H9 (cell line): ENCODE measurements around the gene FEV. TPM values are rescaled to one million over a fixed set of nuclear protein-coding genes. Genes with fewer than 3 reads are reported as not detected.

Source experiments
- DNase-seq: peaks from one replicate; pipeline ENCODE4 v3.0.0-alpha.2; 2017
- H2AFZ ChIP-seq: one replicate; pipeline ENCODE4 v1.6.1; 2013; ENCODE audit warnings: mild to moderate bottlenecking, low read length, control low read depth, moderate library complexity
- H2AK5ac ChIP-seq: 2 replicates; pipeline ENCODE4 v1.6.1; 2013; ENCODE audit warnings: low read length, control low read depth, mixed read lengths; ENCODE audit not compliant: insufficient read length
- H2BK120ac ChIP-seq: one replicate; pipeline ENCODE4 v1.6.1; 2013; ENCODE audit warnings: low read depth, mild to moderate bottlenecking, low read length, control low read depth, inconsistent platforms; ENCODE audit not compliant: poor library complexity, severe bottlenecking
- H2BK12ac ChIP-seq: 2 replicates; pipeline ENCODE4 v1.6.1; 2013; ENCODE audit warnings: low read length, control low read depth, mixed read lengths, low read depth; ENCODE audit not compliant: insufficient read length
- H2BK15ac ChIP-seq: 2 replicates; pipeline ENCODE4 v1.6.1; 2013; ENCODE audit warnings: low read depth, low read length, control low read depth
- H2BK20ac ChIP-seq: one replicate; pipeline ENCODE4 v1.6.1; 2013; ENCODE audit warnings: low read depth, mild to moderate bottlenecking, low read length, control low read depth, inconsistent platforms; ENCODE audit not compliant: poor library complexity, severe bottlenecking
- H2BK5ac ChIP-seq: 2 replicates; pipeline ENCODE4 v1.6.1; 2013; ENCODE audit warnings: low read length, control low read depth, mixed read lengths; ENCODE audit not compliant: insufficient read length
- H3K14ac ChIP-seq: 2 replicates; pipeline ENCODE4 v1.6.1; 2013; ENCODE audit warnings: low read length, control low read depth; ENCODE audit not compliant: insufficient read depth
- H3K18ac ChIP-seq: 2 replicates; pipeline ENCODE4 v1.6.1; 2013; ENCODE audit warnings: low read depth, mild to moderate bottlenecking, mixed read lengths, low read length, control low read depth; ENCODE audit not compliant: insufficient read length
- H3K23ac ChIP-seq: 2 replicates; pipeline ENCODE4 v1.6.1; 2013; ENCODE audit warnings: low read length, control low read depth, mixed read lengths, low read depth; ENCODE audit not compliant: insufficient read length
- H3K23me2 ChIP-seq: 2 replicates; pipeline ENCODE4 v1.6.1; 2013; ENCODE audit warnings: low read depth, mild to moderate bottlenecking, mixed read lengths, low read length, control low read depth; ENCODE audit not compliant: insufficient read length, poor library complexity, severe bottlenecking
- H3K27ac ChIP-seq: 2 replicates; pipeline ENCODE4 v1.5.1; 2013; ENCODE audit warnings: low read length, control low read depth, mixed read lengths, low read depth; ENCODE audit not compliant: insufficient read length
- H3K27me3 ChIP-seq: 2 replicates; pipeline ENCODE4 v1.6.1; 2013; ENCODE audit warnings: low read length, control low read depth, inconsistent platforms; ENCODE audit not compliant: insufficient read depth
- H3K4ac ChIP-seq: 2 replicates; pipeline ENCODE4 v1.6.1; 2013; ENCODE audit warnings: low read depth, mild to moderate bottlenecking, control low read depth, inconsistent platforms, low read length, moderate library complexity
- H3K4me1 ChIP-seq: 2 replicates; pipeline ENCODE4 v1.6.1; 2013; ENCODE audit warnings: low read length, control low read depth, inconsistent platforms; ENCODE audit not compliant: insufficient read depth
- H3K4me2 ChIP-seq: 2 replicates; pipeline ENCODE4 v1.6.1; 2013; ENCODE audit warnings: low read length, control low read depth, mixed read lengths; ENCODE audit not compliant: insufficient read length, insufficient read depth
- H3K56ac ChIP-seq: 2 replicates; pipeline ENCODE4 v1.6.1; 2013; ENCODE audit warnings: low read depth, mild to moderate bottlenecking, mixed read lengths, low read length, control low read depth; ENCODE audit not compliant: insufficient read length
- H3K79me1 ChIP-seq: 2 replicates; pipeline ENCODE4 v1.6.1; 2013; ENCODE audit warnings: low read depth, mild to moderate bottlenecking, moderate library complexity, low read length, control low read depth, inconsistent platforms; ENCODE audit not compliant: insufficient read depth, poor library complexity, severe bottlenecking
- H3K79me2 ChIP-seq: 2 replicates; pipeline ENCODE4 v1.6.1; 2013; ENCODE audit warnings: low read length, control low read depth, inconsistent platforms; ENCODE audit not compliant: insufficient read depth
- H3K9ac ChIP-seq: 2 replicates; pipeline ENCODE4 v1.6.1; 2013; ENCODE audit warnings: low read length, control low read depth, mixed read lengths; ENCODE audit not compliant: insufficient read length; ENCODE audit errors: extremely low read depth
- H3K9me3 ChIP-seq: one replicate; pipeline ENCODE4 v1.6.1; 2013; ENCODE audit warnings: low read depth, low read length, inconsistent platforms; ENCODE audit not compliant: control insufficient read depth
- H3T11ph ChIP-seq: one replicate; pipeline ENCODE4 v1.6.1; 2013; ENCODE audit warnings: mild to moderate bottlenecking, low read length, control low read depth, inconsistent platforms
- H4K20me1 ChIP-seq: one replicate; pipeline ENCODE4 v1.6.1; 2013; ENCODE audit not compliant: control insufficient read depth, insufficient read length, insufficient read depth
- H4K5ac ChIP-seq: 2 replicates; pipeline ENCODE4 v1.6.1; 2013; ENCODE audit warnings: low read depth, mild to moderate bottlenecking, mixed read lengths, low read length, control low read depth; ENCODE audit not compliant: insufficient read length
- H4K8ac ChIP-seq: replicated peaks from 2 replicates; pipeline ENCODE4 v1.6.1; 2013; ENCODE audit warnings: low read length, control low read depth, mixed read lengths, low read depth; ENCODE audit not compliant: insufficient read length
- H4K91ac ChIP-seq: 2 replicates; pipeline ENCODE4 v1.6.1; 2013; ENCODE audit warnings: low read depth, mild to moderate bottlenecking, moderate library complexity, mixed read lengths, low read length, control low read depth; ENCODE audit not compliant: insufficient read length
- H3K27ac Mint-ChIP-seq, 3 experiments: 2 replicates in 2 of 3; 3 replicates in 1 of 3; pipeline ENCODE4 v1.8.0; 2020 to 2021; ENCODE audit warnings: mixed read lengths in 3 of 3, mild to moderate bottlenecking in 1 of 3, moderate library complexity in 1 of 3
- H3K27me3 Mint-ChIP-seq: 2 replicates; pipeline ENCODE4 v1.8.0; 2021; ENCODE audit warnings: low read depth, mild to moderate bottlenecking, moderate library complexity, mixed read lengths
- H3K36me3 Mint-ChIP-seq, 3 experiments: 2 replicates in 2 of 3; 3 replicates in 1 of 3; pipeline ENCODE4 v1.8.0; 2020 to 2021; ENCODE audit warnings: low read depth in 3 of 3, mixed read lengths in 3 of 3; ENCODE audit not compliant: insufficient read depth in 1 of 3
- H3K4me1 Mint-ChIP-seq, 2 experiments: 2 replicates each; pipeline ENCODE4 v1.8.0; 2020; ENCODE audit warnings: mixed read lengths in 2 of 2
- H3K4me3 Mint-ChIP-seq, 2 experiments: 2 replicates in 1 of 2; 3 replicates in 1 of 2; pipeline ENCODE4 v1.8.0; 2020 to 2021; ENCODE audit warnings: mild to moderate bottlenecking in 2 of 2, mixed read lengths in 2 of 2, moderate library complexity in 1 of 2
- H3K9me3 Mint-ChIP-seq, 2 experiments: 2 replicates in 1 of 2; 3 replicates in 1 of 2; pipeline ENCODE4 v1.8.0; 2020; ENCODE audit warnings: mild to moderate bottlenecking in 2 of 2, mixed read lengths in 2 of 2, moderate library complexity in 1 of 2
- CTCF ChIP-seq: fragments of 200-600 bp; sonication (generic); conservative IDR thresholded peaks from 3 replicates; pipeline ENCODE4 v1.8.0; 2021; ENCODE audit warnings: antibody characterized with exemption, mild to moderate bottlenecking
- WGBS: extraction: QIAGEN DNeasy Blood & Tissue Kit; methylation state at CpG from one replicate; pipeline ENCODE4 v1.1.7; 2013; ENCODE audit warnings: missing lambda C conversion rate, low lambda C conversion rate, mixed read lengths; ENCODE audit not compliant: insufficient read length; ENCODE audit errors: extremely low coverage; 5-methylcytosine and 5-hydroxymethylcytosine counted together
- total RNA-seq: library from RNA; stranded (reverse); gene quantifications from 2 replicates; pipeline ENCODE4 v1.2.1, GENCODE V29; 2021

Gene FEV
- total RNA-seq, 1 experiment from 2014 or later, result not detected

- peaks cover 10 to 33% of the 10 kb centered on the region in 2 experiments for H3K4me1 Mint-ChIP-seq
- Histone ChIP-seq H2BK120ac (no peak overlapping the region), H3K79me1 (no peaks in the 10 kb centered on the region), H3T11ph (no peak overlapping the region), H3K27me3 (peaks cover 75% of the 10 kb centered on the region), H2AFZ (no peak overlapping the region), H3K9me3 (no peaks in the 10 kb centered on the region), H3K23me2 (peaks cover 16% of the 10 kb centered on the region), H4K91ac (no peak overlapping the region), H4K8ac (no peak overlapping the region), H4K5ac (no peak overlapping the region), H3K56ac (no peak overlapping the region), H4K20me1 (no peaks in the 10 kb centered on the region), H2BK12ac (no peak overlapping the region), H2BK20ac (no peak overlapping the region), H3K27ac (no peak overlapping the region), H3K4ac (no peak overlapping the region), H3K14ac (no peak overlapping the region), H3K4me2 (no peak overlapping the region), H2AK5ac (no peak overlapping the region), H3K9ac (no peak overlapping the region), H3K18ac (no peak overlapping the region), H3K79me2 (no peaks in the 10 kb centered on the region), H2BK5ac (no peak overlapping the region), H3K23ac (no peak overlapping the region), H2BK15ac (no peak overlapping the region), H3K4me1 (no peaks in the 10 kb centered on the region; the same call in 1 of the 2 replicates)
- no CpG with 5 or more reads among the region's 23 CpGs for WGBS
- H3K27me3 Mint-ChIP-seq, result peaks cover 99% of the 10 kb centered on the region
- peaks cover 0 to 3% (median 0%) of the 10 kb centered on the region in 3 experiments; a peak in 1 of 7 replicates for H3K36me3 Mint-ChIP-seq
- H3K9me3 Mint-ChIP-seq, result peaks cover 2 to 5% of the 10 kb centered on the region in 2 experiments; a peak in 2 of 5 replicates
- no peak for DNase-seq
- no peak for TF ChIP-seq CTCF
- no peak overlapping the region for H3K4me3 Mint-ChIP-seq
- no peak overlapping the region for H3K27ac Mint-ChIP-seq
These were observed 1.6 kb downstream of the FEV start for GRCh38 chr2:218983263-218983933.
